Uterus (tissue), 4 donors: ENCODE data around the gene SELENOF. TPM values are rescaled to one million over a fixed set of nuclear protein-coding genes. Genes with fewer than 3 reads are reported as not detected.

Source experiments
- DNase-seq, 2 donors: peaks; one replicate each; pipeline ENCODE4 v3.0.0-alpha.2; 2019 to 2020
- H3K27ac ChIP-seq, 2 donors: fragments of 200-600 bp; sonication (generic); 1 replicate in 1 of 2; 2 replicates in 1 of 2; pipeline ENCODE4 v1.5.1; 2016 to 2018
- H3K27me3 ChIP-seq, 2 donors: fragments of 200-600 bp; sonication (generic); one replicate each; pipeline ENCODE4 v1.5.1; 2018 to 2019; ENCODE audit warnings: control low read depth in 1 of 2
- H3K36me3 ChIP-seq, 2 donors: fragments of 200-600 bp; sonication (generic); one replicate each; pipeline ENCODE4 v1.5.1; 2019; ENCODE audit warnings: control low read depth in 1 of 2
- H3K4me1 ChIP-seq, 2 donors: fragments of 200-600 bp; sonication (generic); one replicate each; pipeline ENCODE4 v1.5.1; 2018 to 2019; ENCODE audit warnings: control low read depth in 1 of 2
- H3K4me3 ChIP-seq, 2 donors: fragments of 200-600 bp; sonication (generic); 1 replicate in 1 of 2; 2 replicates in 1 of 2; pipeline ENCODE4 v1.5.1; 2018 to 2019; ENCODE audit warnings: mild to moderate bottlenecking in 1 of 2
- H3K9me3 ChIP-seq, 2 donors: fragments of 200-600 bp; sonication (generic); one replicate each; pipeline ENCODE4 v1.5.1; 2019; ENCODE audit warnings: control low read depth in 1 of 2
- CTCF ChIP-seq, 4 experiments: fragments of 200-600 bp in 2 of 4; fragments of 450-650 bp in 2 of 4; sonication (generic) in 2 of 4; IDR thresholded peaks; one replicate each; pipeline ENCODE4 v1.5.1; 2016 to 2019; ENCODE audit warnings: antibody characterized with exemption in 4 of 4, mild to moderate bottlenecking in 2 of 4, moderate library complexity in 1 of 4
- POLR2A ChIP-seq, 2 donors: fragments of 450-650 bp; IDR thresholded peaks; one replicate each; pipeline ENCODE4 v1.6.1; 2016; ENCODE audit warnings: antibody characterized with exemption in 2 of 2, mild to moderate bottlenecking in 1 of 2, moderate library complexity in 1 of 2
- intact Hi-C: fragments of 100-400 bp; cut with DNase I; formaldehyde crosslinking; loops from one replicate; pipeline ENCODE4 v1.15.1; 2023; ENCODE audit warnings: low total_unique reads
- total RNA-seq, 4 donors: library from RNA; depleted of rRNA in 3 of 4; stranded (reverse); fragments of >200 nt in 3 of 4; gene quantifications; one replicate each; pipeline versions ENCODE4 v1.1.0 to v1.2.4, GENCODE V29; 2014 to 2023
- donor health status: DM: yes; HTN: yes; CAD: no.

The SELENOF gene
- total RNA-seq, 4 donors from 2014 or later: 155 to 232 (median 209) TPM

DNA sequence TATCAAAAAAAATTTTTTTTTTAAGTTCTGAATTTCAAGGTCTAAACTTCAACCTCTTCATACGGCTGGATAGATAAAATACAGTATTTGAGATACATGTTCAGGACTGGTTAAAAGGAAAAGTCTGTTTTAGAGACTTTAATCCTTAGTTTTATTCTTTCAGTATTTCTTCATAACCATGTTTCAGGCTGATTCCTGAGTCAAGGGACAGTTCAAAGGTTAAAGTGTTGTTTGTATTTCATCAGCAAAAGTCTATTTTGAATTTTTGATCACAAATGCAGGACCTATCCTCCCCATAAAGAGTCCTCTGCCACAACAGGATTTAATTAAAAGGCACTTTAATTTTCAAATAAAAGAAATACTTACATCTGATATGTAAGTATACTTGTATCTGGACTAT, 53.5 kb downstream of the SELENOF start:
- Histone ChIP-seq H3K9me3 (no peaks in the 10 kb centered on the region), H3K27me3 (no peaks in the 10 kb centered on the region), H3K36me3 (no peaks in the 10 kb centered on the region), H3K27ac (no peak overlapping the region), H3K4me1 (no peaks in the 10 kb centered on the region), H3K4me3 (no peak overlapping the region)
- TF ChIP-seq POLR2A (IDR thresholded peaks at IDR 0.05) (no peak), CTCF (IDR thresholded peaks at IDR 0.05) (no peak)
- DNase-seq: no peak
- intact Hi-C loops: no loop called here

DNA sequence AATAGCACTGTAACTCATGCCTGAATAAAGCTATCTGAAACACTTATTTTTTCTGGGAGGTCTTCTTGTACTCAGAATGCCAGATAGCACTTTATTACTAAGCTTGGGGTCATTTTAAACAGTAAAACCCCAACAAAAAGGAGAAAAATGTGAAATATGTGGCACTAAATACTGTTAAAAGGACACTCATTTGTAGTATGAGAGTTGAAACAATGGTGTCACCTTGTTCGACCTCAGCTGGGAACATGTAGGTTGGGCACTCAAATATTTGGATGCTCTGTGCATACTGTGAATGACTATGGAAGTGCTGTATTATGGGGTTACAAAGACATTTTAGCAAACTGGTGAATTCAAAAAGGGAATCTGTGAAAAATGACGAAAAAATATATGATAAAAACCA, 53.9 kb downstream of the SELENOF start:
- intact Hi-C loops: no loop called here
- H3K4me3 ChIP-seq: no peak overlapping the region
- no peaks in the 10 kb centered on the region for H3K4me1 ChIP-seq
- no peaks in the 10 kb centered on the region for H3K36me3 ChIP-seq
- H3K27me3 ChIP-seq: no peaks in the 10 kb centered on the region
- H3K9me3 ChIP-seq: no peaks in the 10 kb centered on the region
- DNase-seq: no peak
- TF ChIP-seq POLR2A (IDR thresholded peaks at IDR 0.05) (no peak), CTCF (IDR thresholded peaks at IDR 0.05) (no peak)
- H3K27ac ChIP-seq: no peak overlapping the region

DNA sequence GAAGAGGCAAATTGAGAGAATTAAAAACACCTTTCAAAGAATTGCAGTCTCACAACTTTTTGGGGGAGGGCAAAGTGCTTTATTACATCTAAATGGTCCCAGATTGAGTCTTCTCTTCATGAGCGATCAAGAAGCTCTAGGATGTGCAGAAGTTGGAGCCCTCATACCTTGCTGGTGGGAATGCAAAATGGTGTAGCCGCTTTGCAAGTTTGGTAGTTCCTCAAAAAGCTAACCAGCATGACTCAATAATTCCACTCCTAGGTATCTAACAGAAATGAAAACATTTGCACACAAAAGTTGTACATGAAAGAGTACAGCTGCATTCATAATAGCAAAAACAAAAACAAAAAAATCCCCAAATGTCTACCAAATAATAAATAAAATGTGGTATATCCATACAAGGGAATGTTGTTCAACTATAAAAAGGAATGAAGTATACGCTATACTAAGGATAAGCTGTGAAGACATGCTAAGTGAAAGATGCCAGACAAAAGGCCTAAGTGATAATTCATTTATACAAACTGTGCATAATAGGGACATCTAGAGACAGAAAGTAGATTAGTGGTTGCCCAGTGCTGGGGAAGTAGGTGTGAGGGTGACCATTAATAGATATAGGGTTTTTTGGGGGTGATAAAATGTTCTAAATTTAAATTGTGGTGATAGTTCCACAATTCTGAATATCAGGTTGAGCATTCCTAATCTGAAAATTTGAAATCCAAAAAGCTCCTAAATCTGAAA, 55.2 kb downstream of the SELENOF start:
- H3K36me3 ChIP-seq: no peaks in the 10 kb centered on the region
- no peaks in the 10 kb centered on the region for H3K27me3 ChIP-seq
- H3K27ac ChIP-seq: no peak overlapping the region
- no peaks in the 10 kb centered on the region for H3K9me3 ChIP-seq
- H3K4me1 ChIP-seq: no peaks in the 10 kb centered on the region
- DNase-seq: no peak
- intact Hi-C loops: no loop called here
- no peak overlapping the region for H3K4me3 ChIP-seq
- TF ChIP-seq CTCF (IDR thresholded peaks at IDR 0.05): no peak
- no peak for TF ChIP-seq POLR2A (IDR thresholded peaks at IDR 0.05)

- Histone ChIP-seq H3K4me3 (no peak overlapping the region), H3K9me3 (no peaks in the 10 kb centered on the region), H3K4me1 (no peaks in the 10 kb centered on the region), H3K27ac (no peak overlapping the region), H3K36me3 (no peaks in the 10 kb centered on the region), H3K27me3 (no peaks in the 10 kb centered on the region)
- DNase-seq: no peak
- intact Hi-C loops: no loop called here
- no peak for TF ChIP-seq POLR2A (IDR thresholded peaks at IDR 0.05)
- no peak for TF ChIP-seq CTCF (IDR thresholded peaks at IDR 0.05)
These were observed 57.7 kb downstream of the SELENOF start for GRCh38 chr1:86856196-86856595.

DNA sequence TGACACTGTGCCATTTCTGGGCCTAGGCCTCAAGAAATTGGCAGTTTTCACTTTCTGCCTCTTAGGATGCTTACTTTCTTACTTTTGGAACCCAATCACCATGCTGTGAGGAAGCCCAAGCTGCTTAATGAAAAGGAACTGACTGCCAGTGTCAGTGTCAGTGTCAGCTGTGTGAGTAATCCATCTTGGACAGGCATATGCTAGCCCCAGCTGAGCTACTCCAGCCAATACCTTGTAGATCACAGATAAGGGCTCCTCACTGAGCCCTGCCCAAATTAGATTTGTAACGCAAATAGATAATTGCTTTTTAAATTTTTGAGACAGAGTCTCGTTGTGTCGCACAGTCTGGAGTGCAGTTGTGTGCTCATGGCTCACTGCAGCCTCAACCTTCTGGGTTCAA, 59.6 kb downstream of the SELENOF start:
- intact Hi-C loops: no loop called here
- H3K36me3 ChIP-seq: no peaks in the 10 kb centered on the region
- H3K4me3 ChIP-seq: no peak overlapping the region
- DNase-seq: no peak
- H3K27ac ChIP-seq: no peak overlapping the region
- no peaks in the 10 kb centered on the region for H3K4me1 ChIP-seq
- H3K27me3 ChIP-seq: no peaks in the 10 kb centered on the region
- no peaks in the 10 kb centered on the region for H3K9me3 ChIP-seq
- no peak for TF ChIP-seq CTCF (IDR thresholded peaks at IDR 0.05)
- TF ChIP-seq POLR2A (IDR thresholded peaks at IDR 0.05): no peak
